ENCODE measurements around the gene PTPRT.

- TF ChIP-seq CTCF (conservative IDR thresholded peaks at IDR 0.05 in 1 of 2, IDR thresholded peaks at IDR 0.05 in 1 of 2; ENCODE audit: low read depth in 1 of 2, low read length in 2 of 2) (no peak), EZH2 (IDR thresholded peaks at IDR 0.05; ENCODE audit: low read length, missing control alignments) (no peak)
Measured at GRCh38 chr20:42197599-42197998, 992.1 kb downstream of the PTPRT start.
